GM12874 (cell line): ENCODE results near the gene GALR2.

Experiments used
- CTCF ChIP-seq: IDR thresholded peaks from 2 replicates; pipeline ENCODE4 v1.5.1; 2011; ENCODE audit warnings: low read depth, mild to moderate bottlenecking, control low read depth, low read length, moderate library complexity; ENCODE audit not compliant: insufficient read depth

GALR2 gene

GRCh38 chr17:76086384-76086783, 11.8 kb downstream of the GALR2 start:
- no peak for TF ChIP-seq CTCF

GRCh38 chr17:76087531-76087930, 12.9 kb downstream of the GALR2 start:
- no peak for TF ChIP-seq CTCF

GRCh38 chr17:76088041-76088867, 13.7 kb downstream of the GALR2 start:
- TF ChIP-seq CTCF = no peak

GRCh38 chr17:76088868-76089576, 14.4 kb downstream of the GALR2 start:
- TF ChIP-seq CTCF = no peak

GRCh38 chr17:76089680-76090516, 15.3 kb downstream of the GALR2 start:
- TF ChIP-seq CTCF = no peak

GRCh38 chr17:76090517-76091129, 16.0 kb downstream of the GALR2 start:
- TF ChIP-seq CTCF = no peak
